Effector memory CD8-positive, alpha-beta T cell (primary cell): Measurements from ENCODE around the gene DGKG.

ENCODE experiments used
- ATAC-seq: fragments of 150-1000 bp; cut with Tn5 transposase; replicated peaks from 2 replicates; pipeline ENCODE4 v1.10.0; 2021; ENCODE audit warnings: mild to moderate bottlenecking, moderate library complexity
- DNase-seq, 3 experiments: peaks; one replicate each; pipeline ENCODE4 v3.0.0; 2021
- H3K27ac Mint-ChIP-seq, 2 donors: one replicate each; pipeline ENCODE4 v1.8.0; 2022; ENCODE audit warnings: mild to moderate bottlenecking in 2 of 2, mixed read lengths in 2 of 2, moderate library complexity in 2 of 2
- H3K27me3 Mint-ChIP-seq, 2 donors: one replicate each; pipeline ENCODE4 v1.8.0; 2022; ENCODE audit warnings: mixed read lengths in 2 of 2
- H3K36me3 Mint-ChIP-seq: one replicate; pipeline ENCODE4 v1.8.0; 2022; ENCODE audit warnings: mild to moderate bottlenecking, moderate library complexity, mixed read lengths; ENCODE audit not compliant: insufficient read depth
- H3K4me1 Mint-ChIP-seq, 2 donors: one replicate each; pipeline ENCODE4 v1.8.0; 2022; ENCODE audit warnings: low read depth in 2 of 2, mixed read lengths in 2 of 2
- H3K4me3 Mint-ChIP-seq, 2 donors: one replicate each; pipeline ENCODE4 v1.8.0; 2022; ENCODE audit warnings: mild to moderate bottlenecking in 2 of 2, mixed read lengths in 2 of 2, moderate library complexity in 2 of 2
- H3K9me3 Mint-ChIP-seq, 2 donors: one replicate each; pipeline ENCODE4 v1.8.0; 2022; ENCODE audit warnings: mixed read lengths in 2 of 2

The DGKG gene

GRCh38 chr3:186107215-186108105, 254.6 kb downstream of the DGKG start:
- H3K27ac Mint-ChIP-seq, result peak overlapping the region in 1 of 2 donors; percentile 28
- H3K36me3 Mint-ChIP-seq, result peaks cover 21% of the 10 kb centered on the region
- peak overlapping the region; percentile 84 to 86 for H3K4me3 Mint-ChIP-seq
- ATAC-seq (no peak), DNase-seq (peak in 2 of 3 experiments; percentile 13 to 30)
- no peaks in the 10 kb centered on the region for H3K9me3 Mint-ChIP-seq
- H3K4me1 Mint-ChIP-seq, result peaks cover 34 to 35% of the 10 kb centered on the region in 2 donors
- peaks cover 79% of the 10 kb centered on the region in 2 donors for H3K27me3 Mint-ChIP-seq

- peaks cover 20% of the 10 kb centered on the region for H3K36me3 Mint-ChIP-seq
- H3K9me3 Mint-ChIP-seq, result no peaks in the 10 kb centered on the region
- H3K27me3 Mint-ChIP-seq, result peaks cover 73 to 77% of the 10 kb centered on the region in 2 donors
- no peak overlapping the region for H3K4me3 Mint-ChIP-seq
- H3K4me1 Mint-ChIP-seq, result peaks cover 28 to 30% of the 10 kb centered on the region in 2 donors
- DNase-seq (no peak), ATAC-seq (no peak)
- H3K27ac Mint-ChIP-seq, result no peak overlapping the region
Measured at GRCh38 chr3:186105543-186105942, 256.5 kb downstream of the DGKG start.

GRCh38 chr3:186102687-186103086, 259.3 kb downstream of the DGKG start:
- Mint-ChIP-seq H3K27ac (no peak overlapping the region), H3K4me3 (no peak overlapping the region), H3K36me3 (no peaks in the 10 kb centered on the region), H3K27me3 (peaks cover 72 to 77% of the 10 kb centered on the region in 2 donors), H3K9me3 (no peaks in the 10 kb centered on the region), H3K4me1 (peaks cover 6 to 7% of the 10 kb centered on the region in 2 donors)
- DNase-seq, result no peak
- ATAC-seq, result no peak

- H3K4me3 Mint-ChIP-seq, result no peak overlapping the region
- no peak for ATAC-seq
Measured at GRCh38 chr3:186100398-186100797, 261.6 kb downstream of the DGKG start.

GRCh38 chr3:186099178-186099577, 262.9 kb downstream of the DGKG start:
- no peaks in the 10 kb centered on the region for H3K4me1 Mint-ChIP-seq
- H3K27ac Mint-ChIP-seq, result no peak overlapping the region
- no peak for DNase-seq
- H3K9me3 Mint-ChIP-seq, result no peaks in the 10 kb centered on the region
- ATAC-seq, result no peak
- H3K4me3 Mint-ChIP-seq, result no peak overlapping the region
- no peaks in the 10 kb centered on the region for H3K36me3 Mint-ChIP-seq
- H3K27me3 Mint-ChIP-seq, result peaks cover 83 to 87% of the 10 kb centered on the region in 2 donors

More at GRCh38 chr3:186100398-186100797, 261.6 kb downstream of the DGKG start:
- Mint-ChIP-seq H3K36me3 (no peaks in the 10 kb centered on the region), H3K4me1 (no peaks in the 10 kb centered on the region), H3K27ac (no peak overlapping the region), H3K27me3 (peaks cover 73 to 78% of the 10 kb centered on the region in 2 donors), H3K9me3 (no peaks in the 10 kb centered on the region)
- no peak for DNase-seq

- Mint-ChIP-seq H3K4me1 (no peaks in the 10 kb centered on the region), H3K9me3 (no peaks in the 10 kb centered on the region), H3K27ac (no peak overlapping the region), H3K36me3 (no peaks in the 10 kb centered on the region), H3K4me3 (no peak overlapping the region), H3K27me3 (peaks cover 86 to 91% of the 10 kb centered on the region in 2 donors)
- DNase-seq (no peak), ATAC-seq (no peak)
Measured at GRCh38 chr3:186098740-186099139, 263.3 kb downstream of the DGKG start.

- Mint-ChIP-seq H3K9me3 (no peaks in the 10 kb centered on the region), H3K4me1 (no peaks in the 10 kb centered on the region), H3K27ac (no peak overlapping the region), H3K36me3 (no peaks in the 10 kb centered on the region), H3K27me3 (peaks cover 82 to 98% of the 10 kb centered on the region in 2 donors), H3K4me3 (no peak overlapping the region)
- ATAC-seq (no peak), DNase-seq (no peak)
Measured at GRCh38 chr3:186097663-186098451, 264.2 kb downstream of the DGKG start.

- Mint-ChIP-seq H3K27ac (no peak overlapping the region), H3K4me3 (no peak overlapping the region), H3K27me3 (peaks cover 77 to 96% of the 10 kb centered on the region in 2 donors), H3K9me3 (no peaks in the 10 kb centered on the region), H3K4me1 (no peaks in the 10 kb centered on the region), H3K36me3 (no peaks in the 10 kb centered on the region)
- ATAC-seq (no peak), DNase-seq (no peak)
Measured at GRCh38 chr3:186097317-186097662, 264.7 kb downstream of the DGKG start.
